Hematopoietic multipotent progenitor cell treated with erythropoietin and hydrocortisone succinate and interleukin-3 and kit ligand, for 8 days (in vitro differentiated cells): ENCODE data around the gene ACER3.
"Not testable (repeated sequence)": the region's sequence is repeated elsewhere in the genome, so short reads cannot be mapped to it uniquely, and the experiment has no call there.

Experiments used
- DNase-seq: peaks from one replicate; pipeline ENCODE4 v3.0.0-alpha.2; 2015

Gene ACER3

GRCh38 chr11:76939219-76939631 is 78.5 kb downstream of the ACER3 start:
- no peak for DNase-seq

- no peak for DNase-seq
These were observed 83.5 kb downstream of the ACER3 start for GRCh38 chr11:76944225-76944624.

- DNase-seq = no peak
These were observed 85.5 kb downstream of the ACER3 start for GRCh38 chr11:76946223-76946622.

GRCh38 chr11:76947190-76947589 is 86.5 kb downstream of the ACER3 start:
- no peak for DNase-seq

- DNase-seq = no peak
These were observed 87.1 kb downstream of the ACER3 start for GRCh38 chr11:76947800-76948199.

- DNase-seq = no peak
These were observed 94.9 kb downstream of the ACER3 start for GRCh38 chr11:76955459-76956114.

GRCh38 chr11:76962583-76963416 is 102.1 kb downstream of the ACER3 start:
- no peak for DNase-seq

- not testable (repeated sequence) for DNase-seq
These were observed 102.9 kb downstream of the ACER3 start for GRCh38 chr11:76963417-76964168.

- DNase-seq = no peak
These were observed 111.3 kb downstream of the ACER3 start for GRCh38 chr11:76972051-76972450.

GRCh38 chr11:76974179-76974891 is 113.6 kb downstream of the ACER3 start:
- no peak for DNase-seq

GRCh38 chr11:76975513-76975912 is 114.8 kb downstream of the ACER3 start:
- no peak for DNase-seq

GRCh38 chr11:76977791-76978190 is 117.1 kb downstream of the ACER3 start:
- DNase-seq = no peak

- no peak for DNase-seq
These were observed 117.5 kb downstream of the ACER3 start for GRCh38 chr11:76978239-76978638.

GRCh38 chr11:76978818-76979217 is 118.1 kb downstream of the ACER3 start:
- no peak for DNase-seq

GRCh38 chr11:76980196-76980595 is 119.5 kb downstream of the ACER3 start:
- DNase-seq = no peak

GRCh38 chr11:76984743-76985142 is 124.0 kb downstream of the ACER3 start:
- DNase-seq = no peak

- peak; percentile 46 for DNase-seq
These were observed 126.5 kb downstream of the ACER3 start for GRCh38 chr11:76987203-76987602.

GRCh38 chr11:76990628-76991027 is 129.9 kb downstream of the ACER3 start:
- no peak for DNase-seq

- no peak for DNase-seq
These were observed 134.4 kb downstream of the ACER3 start for GRCh38 chr11:76995081-76995576.

GRCh38 chr11:76997512-76997911 is 136.8 kb downstream of the ACER3 start:
- DNase-seq = no peak

- no peak for DNase-seq
These were observed 138.9 kb downstream of the ACER3 start for GRCh38 chr11:76999597-76999996.

GRCh38 chr11:77001613-77002012 is 140.9 kb downstream of the ACER3 start:
- no peak for DNase-seq

- DNase-seq = no peak
These were observed 142.1 kb downstream of the ACER3 start for GRCh38 chr11:77002776-77003175.
